Neural progenitor cell (in vitro differentiated cells): Measurements from ENCODE around the gene MED12L.

Experiments
- CTCF ChIP-seq: fragments of 200-600 bp; sonication (generic); IDR thresholded peaks from 2 replicates; pipeline ENCODE4 v1.5.1; 2017; ENCODE audit warnings: antibody characterized with exemption, mild to moderate bottlenecking
- EZH2 ChIP-seq: fragments of 200-600 bp; sonication (generic); IDR thresholded peaks from 2 replicates; pipeline ENCODE4 v1.6.1; 2017; ENCODE audit warnings: antibody characterized with exemption, mild to moderate bottlenecking, moderate library complexity

- TF ChIP-seq CTCF (no peak), EZH2 (no peak)
Observed at GRCh38 chr3:151182349-151183079, 97.0 kb downstream of the MED12L start.
